HepG2 (cell line): Measurements from ENCODE around the gene RPL41. TPM values are rescaled to one million over a fixed set of nuclear protein-coding genes. Genes with fewer than 3 reads are reported as not detected.

Source experiments
- MTA1 ChIP-seq: sonication (generic); formaldehyde crosslinking; IDR thresholded peaks from 2 replicates; pipeline ENCODE4 v1.4.0; 2020; ENCODE audit warnings: missing genetic modification reagents, mild to moderate bottlenecking, borderline replicate concordance
- PCBP1 ChIP-seq: fragments of 200-400 bp; formaldehyde crosslinking; IDR thresholded peaks from 2 replicates; pipeline ENCODE4 v1.6.1; 2017; ENCODE audit warnings: mild to moderate bottlenecking, low read depth, low read length, borderline replicate concordance
- POLR2G ChIP-seq: fragments of 200-400 bp; formaldehyde crosslinking; IDR thresholded peaks from 2 replicates; pipeline ENCODE4 v1.6.1; 2018; ENCODE audit warnings: mild to moderate bottlenecking, low read depth, low read length, moderate library complexity
- SMAD1 ChIP-seq: sonication (generic); formaldehyde crosslinking; IDR thresholded peaks from 2 replicates; pipeline ENCODE4 v1.4.0; 2020; ENCODE audit warnings: missing genetic modification reagents, low read depth, mild to moderate bottlenecking, borderline replicate concordance
- ZNF143 ChIP-seq: sonication (generic); formaldehyde crosslinking; IDR thresholded peaks from 2 replicates; pipeline ENCODE4 v1.4.0; 2020; ENCODE audit warnings: missing genetic modification reagents
- ZNF883 ChIP-seq: sonication (generic); formaldehyde crosslinking; IDR thresholded peaks from 2 replicates; pipeline ENCODE4 v1.5.1; 2020; ENCODE audit warnings: mild to moderate bottlenecking, missing genetic modification reagents; ENCODE audit errors: not compliant biosample characterization
- polyA plus RNA-seq, 8 experiments: library from polyadenylated mRNA; depleted of rRNA in 3 of 8; stranded (reverse) in 7 of 8; unstranded in 1 of 8; fragments of >200 nt; fragmentation: Illumina TruSeq in 4 of 8; extraction: Trizol in 4 of 8; gene quantifications; 2 replicates each; pipeline versions ENCODE4 v1.2.1 to v1.2.3, GENCODE V29; 2011 to 2016; ENCODE audit warnings: low read depth in 4 of 8, missing spikeins in 1 of 8, mixed read lengths in 1 of 8; ENCODE audit not compliant: insufficient read depth in 1 of 8
- total RNA-seq, 5 experiments: library from RNA; depleted of rRNA; stranded (reverse); fragments of >200 nt; fragmentation: Illumina TruSeq; extraction: Trizol; gene quantifications; 2 replicates each; pipeline ENCODE4 v1.2.3, GENCODE V29; 2016; ENCODE audit warnings: low read depth in 1 of 5
- TF ChIP-seq, protein P1 (sequence below): sonication (generic); formaldehyde crosslinking; IDR thresholded peaks from 2 replicates; pipeline ENCODE4 v1.4.0; 2020; ENCODE audit warnings: missing genetic modification reagents, borderline replicate concordance
- TF ChIP-seq, protein P2 (sequence below): sonication (generic); formaldehyde crosslinking; IDR thresholded peaks from 2 replicates; pipeline ENCODE4 v1.9.0; 2022; ENCODE audit warnings: low read depth, missing genetic modification reagents
- TF ChIP-seq, protein P3 (sequence below): sonication (generic); formaldehyde crosslinking; IDR thresholded peaks from 2 replicates; pipeline ENCODE4 v1.4.0; 2020; ENCODE audit warnings: mild to moderate bottlenecking, missing genetic modification reagents
- TF ChIP-seq, protein P4 (sequence below): IDR thresholded peaks from 2 replicates; pipeline ENCODE4 v1.6.1; 2016; ENCODE audit warnings: missing genetic modification reagents, missing compliant biosample characterization
- TF ChIP-seq, protein P5 (sequence below), 2 experiments: sonication (generic) in 1 of 2; formaldehyde crosslinking in 1 of 2; IDR thresholded peaks; 2 replicates each; pipeline versions ENCODE4 v1.4.0 to v1.6.1; 2018 to 2020; ENCODE audit warnings: missing genetic modification reagents in 2 of 2, borderline replicate concordance in 1 of 2, low read depth in 1 of 2, mild to moderate bottlenecking in 1 of 2, missing biosample characterization in 1 of 2
- TF ChIP-seq, protein P6 (sequence below): sonication (generic); formaldehyde crosslinking; IDR thresholded peaks from 2 replicates; pipeline ENCODE4 v1.4.0; 2020; ENCODE audit warnings: missing genetic modification reagents
- TF ChIP-seq, protein P7 (sequence below): sonication (generic); formaldehyde crosslinking; IDR thresholded peaks from 2 replicates; pipeline ENCODE4 v1.5.0; 2020; ENCODE audit warnings: missing genetic modification reagents
- TF ChIP-seq, protein P8 (sequence below): sonication (generic); formaldehyde crosslinking; IDR thresholded peaks from 2 replicates; pipeline ENCODE4 v1.4.0; 2020; ENCODE audit warnings: mild to moderate bottlenecking, missing genetic modification reagents

The RPL41 gene
- total and polyA plus RNA-seq, 2 of the 13 experiments (the other 11 are each of a cell fraction or from before 2014, with no cell fraction given): 4,012 to 7,670 TPM

DNA sequence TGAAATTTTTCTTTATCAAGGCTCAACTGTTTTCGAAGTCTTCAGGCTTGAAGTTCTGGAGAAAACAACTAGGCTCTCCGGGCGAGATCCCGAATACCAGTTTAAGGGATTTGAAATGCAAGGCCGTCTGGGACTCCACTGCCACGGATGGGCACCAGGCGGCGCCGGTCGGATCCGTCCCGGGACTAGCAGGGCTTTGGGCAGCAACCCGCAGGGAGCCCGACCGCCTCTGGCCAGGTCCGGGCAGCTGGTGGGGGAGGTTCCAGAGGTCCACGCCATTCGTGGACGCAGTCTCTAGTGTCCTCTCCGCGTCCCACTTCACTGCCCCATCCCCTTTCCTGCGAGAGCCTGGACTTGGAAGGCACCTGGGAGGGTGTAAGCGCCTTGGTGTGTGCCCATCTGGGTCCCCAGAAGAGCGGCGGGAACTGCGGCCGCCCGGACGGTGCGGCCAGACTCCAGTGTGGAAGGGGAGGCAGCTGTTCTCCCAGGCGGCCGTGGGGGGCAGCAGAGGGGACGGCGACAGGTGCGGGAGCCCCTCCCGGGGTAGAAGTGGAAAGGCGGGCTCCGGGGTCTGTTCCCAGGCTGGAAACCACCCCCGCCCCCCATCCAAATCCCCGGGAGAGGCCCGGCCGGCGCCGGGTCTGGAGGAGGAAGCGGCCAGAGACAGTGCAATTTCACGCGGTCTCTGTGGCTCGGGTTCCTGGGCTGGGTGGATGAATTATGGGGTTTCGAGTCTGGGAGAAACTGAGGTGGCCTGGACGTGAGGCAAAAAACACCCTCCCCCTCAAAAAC lies 37.3 kb upstream of the RPL41 start (continued):
- TF ChIP-seq, protein P1, sequence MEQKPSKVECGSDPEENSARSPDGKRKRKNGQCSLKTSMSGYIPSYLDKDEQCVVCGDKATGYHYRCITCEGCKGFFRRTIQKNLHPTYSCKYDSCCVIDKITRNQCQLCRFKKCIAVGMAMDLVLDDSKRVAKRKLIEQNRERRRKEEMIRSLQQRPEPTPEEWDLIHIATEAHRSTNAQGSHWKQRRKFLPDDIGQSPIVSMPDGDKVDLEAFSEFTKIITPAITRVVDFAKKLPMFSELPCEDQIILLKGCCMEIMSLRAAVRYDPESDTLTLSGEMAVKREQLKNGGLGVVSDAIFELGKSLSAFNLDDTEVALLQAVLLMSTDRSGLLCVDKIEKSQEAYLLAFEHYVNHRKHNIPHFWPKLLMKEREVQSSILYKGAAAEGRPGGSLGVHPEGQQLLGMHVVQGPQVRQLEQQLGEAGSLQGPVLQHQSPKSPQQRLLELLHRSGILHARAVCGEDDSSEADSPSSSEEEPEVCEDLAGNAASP (CRISPR knock-in tag): 0 out of 2 replicates have a peak, but pooled peaks have one; percentile 34
- TF ChIP-seq, protein P2, sequence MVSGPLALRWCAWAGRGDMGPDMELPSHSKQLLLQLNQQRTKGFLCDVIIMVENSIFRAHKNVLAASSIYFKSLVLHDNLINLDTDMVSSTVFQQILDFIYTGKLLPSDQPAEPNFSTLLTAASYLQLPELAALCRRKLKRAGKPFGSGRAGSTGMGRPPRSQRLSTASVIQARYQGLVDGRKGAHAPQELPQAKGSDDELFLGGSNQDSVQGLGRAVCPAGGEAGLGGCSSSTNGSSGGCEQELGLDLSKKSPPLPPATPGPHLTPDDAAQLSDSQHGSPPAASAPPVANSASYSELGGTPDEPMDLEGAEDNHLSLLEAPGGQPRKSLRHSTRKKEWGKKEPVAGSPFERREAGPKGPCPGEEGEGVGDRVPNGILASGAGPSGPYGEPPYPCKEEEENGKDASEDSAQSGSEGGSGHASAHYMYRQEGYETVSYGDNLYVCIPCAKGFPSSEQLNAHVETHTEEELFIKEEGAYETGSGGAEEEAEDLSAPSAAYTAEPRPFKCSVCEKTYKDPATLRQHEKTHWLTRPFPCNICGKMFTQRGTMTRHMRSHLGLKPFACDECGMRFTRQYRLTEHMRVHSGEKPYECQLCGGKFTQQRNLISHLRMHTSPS (CRISPR knock-in tag): peak; percentile 36; the same call in 1 of the 2 replicates
- TF ChIP-seq POLR2G (peak; percentile 87), ZNF143 (CRISPR knock-in tag) (peak; percentile 51; the same call in 1 of the 2 replicates), ZNF883 (peak; percentile 60), PCBP1 (peak; percentile 79; the same call in 1 of the 2 replicates), MTA1 (CRISPR knock-in tag) (no peak), SMAD1 (CRISPR knock-in tag) (no peak)
- TF ChIP-seq, protein P3, sequence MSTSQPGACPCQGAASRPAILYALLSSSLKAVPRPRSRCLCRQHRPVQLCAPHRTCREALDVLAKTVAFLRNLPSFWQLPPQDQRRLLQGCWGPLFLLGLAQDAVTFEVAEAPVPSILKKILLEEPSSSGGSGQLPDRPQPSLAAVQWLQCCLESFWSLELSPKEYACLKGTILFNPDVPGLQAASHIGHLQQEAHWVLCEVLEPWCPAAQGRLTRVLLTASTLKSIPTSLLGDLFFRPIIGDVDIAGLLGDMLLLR (CRISPR knock-in tag): no peak
- TF ChIP-seq, protein P4, sequence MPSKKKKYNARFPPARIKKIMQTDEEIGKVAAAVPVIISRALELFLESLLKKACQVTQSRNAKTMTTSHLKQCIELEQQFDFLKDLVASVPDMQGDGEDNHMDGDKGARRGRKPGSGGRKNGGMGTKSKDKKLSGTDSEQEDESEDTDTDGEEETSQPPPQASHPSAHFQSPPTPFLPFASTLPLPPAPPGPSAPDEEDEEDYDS: 0 out of 2 replicates have a peak, but pooled peaks have one; percentile 27
- TF ChIP-seq, protein P5, sequence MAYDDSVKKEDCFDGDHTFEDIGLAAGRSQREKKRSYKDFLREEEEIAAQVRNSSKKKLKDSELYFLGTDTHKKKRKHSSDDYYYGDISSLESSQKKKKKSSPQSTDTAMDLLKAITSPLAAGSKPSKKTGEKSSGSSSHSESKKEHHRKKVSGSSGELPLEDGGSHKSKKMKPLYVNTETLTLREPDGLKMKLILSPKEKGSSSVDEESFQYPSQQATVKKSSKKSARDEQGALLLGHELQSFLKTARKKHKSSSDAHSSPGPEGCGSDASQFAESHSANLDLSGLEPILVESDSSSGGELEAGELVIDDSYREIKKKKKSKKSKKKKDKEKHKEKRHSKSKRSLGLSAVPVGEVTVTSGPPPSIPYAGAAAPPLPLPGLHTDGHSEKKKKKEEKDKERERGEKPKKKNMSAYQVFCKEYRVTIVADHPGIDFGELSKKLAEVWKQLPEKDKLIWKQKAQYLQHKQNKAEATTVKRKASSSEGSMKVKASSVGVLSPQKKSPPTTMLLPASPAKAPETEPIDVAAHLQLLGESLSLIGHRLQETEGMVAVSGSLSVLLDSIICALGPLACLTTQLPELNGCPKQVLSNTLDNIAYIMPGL (CRISPR knock-in tag; IDR thresholded peaks at IDR 0.05; ENCODE audit: borderline replicate concordance in 1 of 2, low read depth in 1 of 2): peak; percentile 93 to 99
- TF ChIP-seq, protein P6, sequence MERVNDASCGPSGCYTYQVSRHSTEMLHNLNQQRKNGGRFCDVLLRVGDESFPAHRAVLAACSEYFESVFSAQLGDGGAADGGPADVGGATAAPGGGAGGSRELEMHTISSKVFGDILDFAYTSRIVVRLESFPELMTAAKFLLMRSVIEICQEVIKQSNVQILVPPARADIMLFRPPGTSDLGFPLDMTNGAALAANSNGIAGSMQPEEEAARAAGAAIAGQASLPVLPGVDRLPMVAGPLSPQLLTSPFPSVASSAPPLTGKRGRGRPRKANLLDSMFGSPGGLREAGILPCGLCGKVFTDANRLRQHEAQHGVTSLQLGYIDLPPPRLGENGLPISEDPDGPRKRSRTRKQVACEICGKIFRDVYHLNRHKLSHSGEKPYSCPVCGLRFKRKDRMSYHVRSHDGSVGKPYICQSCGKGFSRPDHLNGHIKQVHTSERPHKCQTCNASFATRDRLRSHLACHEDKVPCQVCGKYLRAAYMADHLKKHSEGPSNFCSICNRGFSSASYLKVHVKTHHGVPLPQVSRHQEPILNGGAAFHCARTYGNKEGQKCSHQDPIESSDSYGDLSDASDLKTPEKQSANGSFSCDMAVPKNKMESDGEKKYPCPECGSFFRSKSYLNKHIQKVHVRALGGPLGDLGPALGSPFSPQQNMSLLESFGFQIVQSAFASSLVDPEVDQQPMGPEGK (CRISPR knock-in tag): peak; percentile 90
- TF ChIP-seq, protein P7, sequence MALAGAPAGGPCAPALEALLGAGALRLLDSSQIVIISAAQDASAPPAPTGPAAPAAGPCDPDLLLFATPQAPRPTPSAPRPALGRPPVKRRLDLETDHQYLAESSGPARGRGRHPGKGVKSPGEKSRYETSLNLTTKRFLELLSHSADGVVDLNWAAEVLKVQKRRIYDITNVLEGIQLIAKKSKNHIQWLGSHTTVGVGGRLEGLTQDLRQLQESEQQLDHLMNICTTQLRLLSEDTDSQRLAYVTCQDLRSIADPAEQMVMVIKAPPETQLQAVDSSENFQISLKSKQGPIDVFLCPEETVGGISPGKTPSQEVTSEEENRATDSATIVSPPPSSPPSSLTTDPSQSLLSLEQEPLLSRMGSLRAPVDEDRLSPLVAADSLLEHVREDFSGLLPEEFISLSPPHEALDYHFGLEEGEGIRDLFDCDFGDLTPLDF (CRISPR knock-in tag): peak; percentile 79
- TF ChIP-seq, protein P8, sequence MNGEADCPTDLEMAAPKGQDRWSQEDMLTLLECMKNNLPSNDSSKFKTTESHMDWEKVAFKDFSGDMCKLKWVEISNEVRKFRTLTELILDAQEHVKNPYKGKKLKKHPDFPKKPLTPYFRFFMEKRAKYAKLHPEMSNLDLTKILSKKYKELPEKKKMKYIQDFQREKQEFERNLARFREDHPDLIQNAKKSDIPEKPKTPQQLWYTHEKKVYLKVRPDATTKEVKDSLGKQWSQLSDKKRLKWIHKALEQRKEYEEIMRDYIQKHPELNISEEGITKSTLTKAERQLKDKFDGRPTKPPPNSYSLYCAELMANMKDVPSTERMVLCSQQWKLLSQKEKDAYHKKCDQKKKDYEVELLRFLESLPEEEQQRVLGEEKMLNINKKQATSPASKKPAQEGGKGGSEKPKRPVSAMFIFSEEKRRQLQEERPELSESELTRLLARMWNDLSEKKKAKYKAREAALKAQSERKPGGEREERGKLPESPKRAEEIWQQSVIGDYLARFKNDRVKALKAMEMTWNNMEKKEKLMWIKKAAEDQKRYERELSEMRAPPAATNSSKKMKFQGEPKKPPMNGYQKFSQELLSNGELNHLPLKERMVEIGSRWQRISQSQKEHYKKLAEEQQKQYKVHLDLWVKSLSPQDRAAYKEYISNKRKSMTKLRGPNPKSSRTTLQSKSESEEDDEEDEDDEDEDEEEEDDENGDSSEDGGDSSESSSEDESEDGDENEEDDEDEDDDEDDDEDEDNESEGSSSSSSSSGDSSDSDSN (CRISPR knock-in tag): peak; percentile 88
